WI38 (cell line): Measurements from ENCODE around the gene ARHGEF3.

Source experiments
- H3K4me3 ChIP-seq: 2 replicates; pipeline ENCODE4 v1.5.1; 2011; ENCODE audit warnings: low read depth, mild to moderate bottlenecking, control low read depth, low read length
- TF ChIP-seq, protein P1 (sequence below): IDR thresholded peaks from 2 replicates; pipeline ENCODE4 v1.5.1; 2012; ENCODE audit warnings: low read depth, mild to moderate bottlenecking, control low read depth, low read length

ARHGEF3 gene

DNA sequence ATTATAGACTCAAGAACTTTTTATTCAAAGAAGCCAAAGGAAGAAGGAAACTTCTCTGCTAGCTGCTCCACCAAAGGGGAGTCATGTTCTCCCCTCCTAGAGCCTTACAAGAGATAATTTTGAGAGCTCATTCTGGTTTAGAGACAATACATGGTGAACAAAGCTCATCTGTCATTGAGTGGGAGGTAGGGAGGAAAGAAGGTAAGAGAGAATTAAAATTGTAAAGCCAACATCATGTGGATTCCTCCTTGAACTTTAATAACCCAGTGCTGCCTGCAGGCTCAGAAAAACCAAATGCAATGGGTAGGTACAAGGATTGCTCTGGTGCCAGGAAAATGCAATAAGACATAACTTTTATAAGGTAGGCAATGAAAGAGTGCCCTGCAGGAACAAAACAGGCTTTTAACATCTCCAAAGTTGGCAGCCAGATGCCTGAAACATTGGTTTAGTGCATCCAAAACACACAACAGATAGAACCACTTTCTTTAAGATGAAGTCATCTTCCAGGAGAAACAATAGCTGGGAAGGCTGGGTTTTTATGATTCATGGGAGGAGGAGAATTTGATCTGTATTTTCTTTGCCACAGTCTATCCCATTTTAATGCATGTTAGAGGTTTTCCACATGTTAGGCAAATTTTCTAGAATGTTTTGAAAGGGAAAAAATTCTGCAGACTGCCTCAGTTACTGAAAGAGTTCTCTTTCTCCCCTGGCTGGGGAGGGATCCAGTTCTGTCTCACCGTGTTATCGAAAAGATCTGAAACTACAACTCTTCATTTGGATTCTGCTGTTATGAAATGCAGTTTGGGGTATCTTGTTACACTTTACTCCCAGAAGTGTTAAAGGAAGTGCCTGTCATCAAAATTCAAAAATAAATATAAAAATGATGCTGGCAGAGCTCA lies 11.3 kb upstream of the ARHGEF3 start:
- TF ChIP-seq, protein P1, sequence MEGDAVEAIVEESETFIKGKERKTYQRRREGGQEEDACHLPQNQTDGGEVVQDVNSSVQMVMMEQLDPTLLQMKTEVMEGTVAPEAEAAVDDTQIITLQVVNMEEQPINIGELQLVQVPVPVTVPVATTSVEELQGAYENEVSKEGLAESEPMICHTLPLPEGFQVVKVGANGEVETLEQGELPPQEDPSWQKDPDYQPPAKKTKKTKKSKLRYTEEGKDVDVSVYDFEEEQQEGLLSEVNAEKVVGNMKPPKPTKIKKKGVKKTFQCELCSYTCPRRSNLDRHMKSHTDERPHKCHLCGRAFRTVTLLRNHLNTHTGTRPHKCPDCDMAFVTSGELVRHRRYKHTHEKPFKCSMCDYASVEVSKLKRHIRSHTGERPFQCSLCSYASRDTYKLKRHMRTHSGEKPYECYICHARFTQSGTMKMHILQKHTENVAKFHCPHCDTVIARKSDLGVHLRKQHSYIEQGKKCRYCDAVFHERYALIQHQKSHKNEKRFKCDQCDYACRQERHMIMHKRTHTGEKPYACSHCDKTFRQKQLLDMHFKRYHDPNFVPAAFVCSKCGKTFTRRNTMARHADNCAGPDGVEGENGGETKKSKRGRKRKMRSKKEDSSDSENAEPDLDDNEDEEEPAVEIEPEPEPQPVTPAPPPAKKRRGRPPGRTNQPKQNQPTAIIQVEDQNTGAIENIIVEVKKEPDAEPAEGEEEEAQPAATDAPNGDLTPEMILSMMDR, result no peak

DNA sequence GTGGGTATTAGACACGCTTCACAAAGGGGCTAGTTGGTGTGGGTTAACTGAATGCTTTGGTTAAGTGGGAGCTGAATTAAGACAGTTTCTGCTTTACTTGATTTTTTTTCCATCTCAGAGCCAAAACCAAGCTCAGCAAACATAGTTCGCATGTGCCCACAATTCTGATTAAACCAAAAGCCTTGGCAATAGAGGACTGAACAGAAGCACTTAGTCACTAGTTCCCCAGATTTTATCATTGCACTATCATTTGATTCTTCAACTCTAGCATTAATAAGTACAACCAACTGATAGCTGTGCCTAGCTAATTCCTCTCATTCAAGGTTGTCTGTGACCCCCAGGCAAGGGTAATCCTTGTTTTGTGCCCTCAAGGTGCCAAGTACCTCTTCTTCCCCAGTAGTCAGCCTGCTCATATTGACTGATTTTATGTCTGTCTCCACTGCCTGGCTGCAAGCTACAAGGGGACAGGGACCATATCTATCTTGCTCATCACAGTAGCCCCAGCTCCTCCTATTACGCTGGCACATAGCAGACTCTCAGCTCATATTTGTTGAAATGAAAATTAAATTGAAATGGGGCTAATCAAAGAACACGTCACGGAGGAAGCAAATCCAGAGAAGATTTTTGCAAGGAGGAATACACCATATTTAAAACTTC lies 9.9 kb upstream of the ARHGEF3 start:
- TF ChIP-seq, protein P1, result no peak
- no peak overlapping the region for H3K4me3 ChIP-seq

More for the DNA sequence above, 11.3 kb upstream of the ARHGEF3 start:
- H3K4me3 ChIP-seq, result no peak overlapping the region

DNA sequence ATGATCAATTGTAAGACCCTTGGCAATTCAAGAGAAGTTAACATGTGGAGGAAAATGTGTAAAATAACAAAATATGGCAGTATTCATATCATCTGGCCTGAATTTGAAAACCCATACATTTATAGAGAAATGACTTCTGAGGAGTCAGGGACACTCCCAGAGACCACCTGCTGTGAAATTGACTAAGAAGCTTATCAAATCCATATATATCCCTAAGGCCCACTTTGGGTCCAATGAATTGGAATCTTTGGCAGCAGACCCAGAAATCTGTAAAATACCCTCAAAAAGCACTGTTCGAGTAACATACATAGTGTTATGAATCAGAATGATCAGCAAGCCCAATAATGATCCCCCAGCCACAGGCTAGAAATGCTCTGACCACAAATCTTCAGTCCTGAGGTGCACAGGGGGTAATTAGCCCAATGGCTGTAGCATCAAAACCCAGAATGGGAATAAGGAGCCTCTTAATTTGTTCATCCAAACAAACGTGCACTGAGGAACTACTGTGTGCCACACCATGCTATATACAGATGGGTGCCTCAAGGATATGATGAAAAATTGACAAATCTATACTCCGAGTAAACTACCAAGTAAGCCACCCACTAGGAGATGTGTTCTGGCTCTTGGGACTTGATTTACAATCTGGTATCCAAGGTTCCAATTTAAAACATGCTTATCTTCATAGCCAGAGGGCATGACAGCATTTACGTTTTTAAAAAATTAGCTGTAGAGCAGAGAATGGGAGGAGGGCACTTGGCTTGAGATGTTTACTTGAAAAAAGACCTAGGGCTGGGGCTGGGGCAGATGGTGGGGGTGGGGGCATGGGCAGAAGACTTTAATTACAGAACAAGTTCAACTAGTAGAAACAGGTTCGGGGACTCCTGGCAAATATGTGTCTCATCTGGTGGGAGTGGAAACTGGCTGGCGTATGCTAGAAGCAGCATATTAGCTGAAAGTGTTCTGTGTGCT lies 9.1 kb upstream of the ARHGEF3 start:
- no peak overlapping the region for H3K4me3 ChIP-seq
- TF ChIP-seq, protein P1, result no peak

- no peak overlapping the region for H3K4me3 ChIP-seq
- TF ChIP-seq, protein P1, result no peak
These were observed 4.7 kb upstream of the ARHGEF3 start for GRCh38 chr3:56806407-56806806.

DNA sequence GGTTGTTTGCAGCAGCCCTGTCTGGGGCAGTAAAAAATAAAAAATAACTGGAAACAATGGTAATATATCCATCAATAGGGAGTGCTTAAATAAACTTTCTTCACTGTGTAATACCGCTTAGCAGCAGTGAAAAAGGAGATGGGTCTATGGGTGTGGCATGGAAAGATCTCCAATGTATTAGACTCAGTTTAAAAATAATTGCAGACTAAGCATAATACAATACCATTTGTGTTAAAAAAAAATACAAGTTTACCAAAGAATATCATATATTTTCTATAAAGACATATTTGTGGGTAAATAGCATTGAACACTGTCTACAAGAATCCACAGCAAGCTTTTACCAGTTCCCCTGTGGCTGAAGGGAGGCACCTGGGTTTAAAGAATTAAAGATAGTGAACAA lies 1.0 kb upstream of the ARHGEF3 start:
- TF ChIP-seq, protein P1, result no peak
- H3K4me3 ChIP-seq, result no peak overlapping the region

GRCh38 chr3:56802378-56802745 lies 613 bp upstream of the ARHGEF3 start:
- H3K4me3 ChIP-seq, result peak overlapping the region; percentile 58
- TF ChIP-seq, protein P1, result no peak
